ENCODE data around the gene SAV1. TPM values are rescaled to one million over a fixed set of nuclear protein-coding genes. Genes with fewer than 3 reads are reported as not detected.

Gene SAV1
- total and polyA plus RNA-seq, 2 of the 13 experiments (the other 11 are each of a cell fraction or from before 2014, with no cell fraction given), result 7.3 to 8.2 TPM

DNA sequence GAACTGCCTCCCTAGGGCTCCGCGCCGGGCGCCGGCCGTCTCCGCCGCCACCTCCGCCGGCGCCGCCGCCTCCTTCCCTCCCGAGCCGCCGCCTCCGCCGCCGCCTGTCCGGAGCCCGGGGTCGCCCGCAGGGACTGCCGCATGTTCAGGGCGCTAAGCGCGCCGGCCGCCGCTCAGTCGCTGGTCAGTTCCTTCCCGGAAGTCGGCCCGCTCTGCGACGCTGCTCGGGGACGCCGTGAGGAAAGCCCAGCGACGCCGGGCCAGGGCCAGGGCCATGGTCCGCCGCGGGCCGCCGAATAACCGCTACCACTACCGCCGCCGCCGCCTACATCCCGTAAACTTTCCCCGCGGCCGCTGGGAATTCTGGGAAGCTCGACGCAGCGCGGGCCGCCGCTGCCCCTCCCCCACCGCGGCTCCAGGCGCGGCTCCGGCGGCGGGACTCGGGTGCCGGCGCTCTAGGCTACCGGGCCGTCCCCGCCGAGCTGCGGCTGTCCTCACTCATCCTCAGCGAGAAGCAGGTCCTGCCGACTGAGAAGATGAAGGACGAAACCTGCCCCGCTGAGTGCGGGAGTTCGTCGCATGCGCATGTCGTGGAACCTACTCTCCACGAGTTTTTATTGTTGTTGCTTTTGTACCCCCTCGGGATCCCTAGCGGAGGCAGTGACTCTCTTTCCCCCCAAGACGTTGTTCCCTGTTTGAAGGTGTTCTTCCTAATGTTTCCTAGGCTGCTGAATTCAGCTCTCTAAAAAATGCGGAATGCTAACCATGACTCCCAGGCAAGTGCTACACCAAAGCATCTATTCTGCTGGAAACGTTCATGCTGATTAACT is at the start of gene SAV1 (continued):
- TF ChIP-seq, protein P1, sequence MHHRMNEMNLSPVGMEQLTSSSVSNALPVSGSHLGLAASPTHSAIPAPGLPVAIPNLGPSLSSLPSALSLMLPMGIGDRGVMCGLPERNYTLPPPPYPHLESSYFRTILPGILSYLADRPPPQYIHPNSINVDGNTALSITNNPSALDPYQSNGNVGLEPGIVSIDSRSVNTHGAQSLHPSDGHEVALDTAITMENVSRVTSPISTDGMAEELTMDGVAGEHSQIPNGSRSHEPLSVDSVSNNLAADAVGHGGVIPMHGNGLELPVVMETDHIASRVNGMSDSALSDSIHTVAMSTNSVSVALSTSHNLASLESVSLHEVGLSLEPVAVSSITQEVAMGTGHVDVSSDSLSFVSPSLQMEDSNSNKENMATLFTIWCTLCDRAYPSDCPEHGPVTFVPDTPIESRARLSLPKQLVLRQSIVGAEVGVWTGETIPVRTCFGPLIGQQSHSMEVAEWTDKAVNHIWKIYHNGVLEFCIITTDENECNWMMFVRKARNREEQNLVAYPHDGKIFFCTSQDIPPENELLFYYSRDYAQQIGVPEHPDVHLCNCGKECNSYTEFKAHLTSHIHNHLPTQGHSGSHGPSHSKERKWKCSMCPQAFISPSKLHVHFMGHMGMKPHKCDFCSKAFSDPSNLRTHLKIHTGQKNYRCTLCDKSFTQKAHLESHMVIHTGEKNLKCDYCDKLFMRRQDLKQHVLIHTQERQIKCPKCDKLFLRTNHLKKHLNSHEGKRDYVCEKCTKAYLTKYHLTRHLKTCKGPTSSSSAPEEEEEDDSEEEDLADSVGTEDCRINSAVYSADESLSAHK (CRISPR knock-in tag; IDR thresholded peaks at IDR 0.05; ENCODE audit: borderline replicate concordance), result no peak
- TF ChIP-seq, protein P2, sequence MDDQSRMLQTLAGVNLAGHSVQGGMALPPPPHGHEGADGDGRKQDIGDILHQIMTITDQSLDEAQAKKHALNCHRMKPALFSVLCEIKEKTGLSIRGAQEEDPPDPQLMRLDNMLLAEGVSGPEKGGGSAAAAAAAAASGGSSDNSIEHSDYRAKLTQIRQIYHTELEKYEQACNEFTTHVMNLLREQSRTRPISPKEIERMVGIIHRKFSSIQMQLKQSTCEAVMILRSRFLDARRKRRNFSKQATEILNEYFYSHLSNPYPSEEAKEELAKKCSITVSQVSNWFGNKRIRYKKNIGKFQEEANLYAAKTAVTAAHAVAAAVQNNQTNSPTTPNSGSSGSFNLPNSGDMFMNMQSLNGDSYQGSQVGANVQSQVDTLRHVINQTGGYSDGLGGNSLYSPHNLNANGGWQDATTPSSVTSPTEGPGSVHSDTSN (CRISPR knock-in tag; IDR thresholded peaks at IDR 0.05; ENCODE audit: borderline replicate concordance), result no peak
- peak; percentile 61; the same call in 1 of the 2 replicates for TF ChIP-seq KAT7 (CRISPR knock-in tag; IDR thresholded peaks at IDR 0.05; ENCODE audit: borderline replicate concordance)
- TF ChIP-seq KDM6A (CRISPR knock-in tag; IDR thresholded peaks at IDR 0.05; ENCODE audit: low read depth), result no peak
- TF ChIP-seq, protein P3, sequence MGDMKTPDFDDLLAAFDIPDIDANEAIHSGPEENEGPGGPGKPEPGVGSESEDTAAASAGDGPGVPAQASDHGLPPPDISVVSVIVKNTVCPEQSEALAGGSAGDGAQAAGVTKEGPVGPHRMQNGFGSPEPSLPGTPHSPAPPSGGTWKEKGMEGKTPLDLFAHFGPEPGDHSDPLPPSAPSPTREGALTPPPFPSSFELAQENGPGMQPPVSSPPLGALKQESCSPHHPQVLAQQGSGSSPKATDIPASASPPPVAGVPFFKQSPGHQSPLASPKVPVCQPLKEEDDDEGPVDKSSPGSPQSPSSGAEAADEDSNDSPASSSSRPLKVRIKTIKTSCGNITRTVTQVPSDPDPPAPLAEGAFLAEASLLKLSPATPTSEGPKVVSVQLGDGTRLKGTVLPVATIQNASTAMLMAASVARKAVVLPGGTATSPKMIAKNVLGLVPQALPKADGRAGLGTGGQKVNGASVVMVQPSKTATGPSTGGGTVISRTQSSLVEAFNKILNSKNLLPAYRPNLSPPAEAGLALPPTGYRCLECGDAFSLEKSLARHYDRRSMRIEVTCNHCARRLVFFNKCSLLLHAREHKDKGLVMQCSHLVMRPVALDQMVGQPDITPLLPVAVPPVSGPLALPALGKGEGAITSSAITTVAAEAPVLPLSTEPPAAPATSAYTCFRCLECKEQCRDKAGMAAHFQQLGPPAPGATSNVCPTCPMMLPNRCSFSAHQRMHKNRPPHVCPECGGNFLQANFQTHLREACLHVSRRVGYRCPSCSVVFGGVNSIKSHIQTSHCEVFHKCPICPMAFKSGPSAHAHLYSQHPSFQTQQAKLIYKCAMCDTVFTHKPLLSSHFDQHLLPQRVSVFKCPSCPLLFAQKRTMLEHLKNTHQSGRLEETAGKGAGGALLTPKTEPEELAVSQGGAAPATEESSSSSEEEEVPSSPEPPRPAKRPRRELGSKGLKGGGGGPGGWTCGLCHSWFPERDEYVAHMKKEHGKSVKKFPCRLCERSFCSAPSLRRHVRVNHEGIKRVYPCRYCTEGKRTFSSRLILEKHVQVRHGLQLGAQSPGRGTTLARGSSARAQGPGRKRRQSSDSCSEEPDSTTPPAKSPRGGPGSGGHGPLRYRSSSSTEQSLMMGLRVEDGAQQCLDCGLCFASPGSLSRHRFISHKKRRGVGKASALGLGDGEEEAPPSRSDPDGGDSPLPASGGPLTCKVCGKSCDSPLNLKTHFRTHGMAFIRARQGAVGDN (CRISPR knock-in tag; IDR thresholded peaks at IDR 0.05), result peak; percentile 95
- TF ChIP-seq ELF1 (CRISPR knock-in tag; IDR thresholded peaks at IDR 0.05), result no peak; the same call in 1 of the 2 replicates
- TF ChIP-seq HOXA3 (CRISPR knock-in tag; IDR thresholded peaks at IDR 0.05), result peak; percentile 84
- TF ChIP-seq, protein P4, sequence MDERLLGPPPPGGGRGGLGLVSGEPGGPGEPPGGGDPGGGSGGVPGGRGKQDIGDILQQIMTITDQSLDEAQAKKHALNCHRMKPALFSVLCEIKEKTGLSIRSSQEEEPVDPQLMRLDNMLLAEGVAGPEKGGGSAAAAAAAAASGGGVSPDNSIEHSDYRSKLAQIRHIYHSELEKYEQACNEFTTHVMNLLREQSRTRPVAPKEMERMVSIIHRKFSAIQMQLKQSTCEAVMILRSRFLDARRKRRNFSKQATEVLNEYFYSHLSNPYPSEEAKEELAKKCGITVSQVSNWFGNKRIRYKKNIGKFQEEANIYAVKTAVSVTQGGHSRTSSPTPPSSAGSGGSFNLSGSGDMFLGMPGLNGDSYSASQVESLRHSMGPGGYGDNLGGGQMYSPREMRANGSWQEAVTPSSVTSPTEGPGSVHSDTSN (CRISPR knock-in tag; IDR thresholded peaks at IDR 0.05), result no peak
- TF ChIP-seq, protein P5, sequence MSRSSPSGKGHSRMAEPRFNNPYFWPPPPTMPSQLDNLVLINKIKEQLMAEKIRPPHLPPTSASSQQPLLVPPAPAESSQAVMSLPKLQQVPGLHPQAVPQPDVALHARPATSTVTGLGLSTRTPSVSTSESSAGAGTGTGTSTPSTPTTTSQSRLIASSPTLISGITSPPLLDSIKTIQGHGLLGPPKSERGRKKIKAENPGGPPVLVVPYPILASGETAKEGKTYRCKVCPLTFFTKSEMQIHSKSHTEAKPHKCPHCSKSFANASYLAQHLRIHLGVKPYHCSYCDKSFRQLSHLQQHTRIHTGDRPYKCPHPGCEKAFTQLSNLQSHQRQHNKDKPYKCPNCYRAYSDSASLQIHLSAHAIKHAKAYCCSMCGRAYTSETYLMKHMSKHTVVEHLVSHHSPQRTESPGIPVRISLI (CRISPR knock-in tag; IDR thresholded peaks at IDR 0.05; ENCODE audit: borderline replicate concordance), result peak; percentile 57; the same call in 1 of the 2 replicates
- TF ChIP-seq, protein P6, sequence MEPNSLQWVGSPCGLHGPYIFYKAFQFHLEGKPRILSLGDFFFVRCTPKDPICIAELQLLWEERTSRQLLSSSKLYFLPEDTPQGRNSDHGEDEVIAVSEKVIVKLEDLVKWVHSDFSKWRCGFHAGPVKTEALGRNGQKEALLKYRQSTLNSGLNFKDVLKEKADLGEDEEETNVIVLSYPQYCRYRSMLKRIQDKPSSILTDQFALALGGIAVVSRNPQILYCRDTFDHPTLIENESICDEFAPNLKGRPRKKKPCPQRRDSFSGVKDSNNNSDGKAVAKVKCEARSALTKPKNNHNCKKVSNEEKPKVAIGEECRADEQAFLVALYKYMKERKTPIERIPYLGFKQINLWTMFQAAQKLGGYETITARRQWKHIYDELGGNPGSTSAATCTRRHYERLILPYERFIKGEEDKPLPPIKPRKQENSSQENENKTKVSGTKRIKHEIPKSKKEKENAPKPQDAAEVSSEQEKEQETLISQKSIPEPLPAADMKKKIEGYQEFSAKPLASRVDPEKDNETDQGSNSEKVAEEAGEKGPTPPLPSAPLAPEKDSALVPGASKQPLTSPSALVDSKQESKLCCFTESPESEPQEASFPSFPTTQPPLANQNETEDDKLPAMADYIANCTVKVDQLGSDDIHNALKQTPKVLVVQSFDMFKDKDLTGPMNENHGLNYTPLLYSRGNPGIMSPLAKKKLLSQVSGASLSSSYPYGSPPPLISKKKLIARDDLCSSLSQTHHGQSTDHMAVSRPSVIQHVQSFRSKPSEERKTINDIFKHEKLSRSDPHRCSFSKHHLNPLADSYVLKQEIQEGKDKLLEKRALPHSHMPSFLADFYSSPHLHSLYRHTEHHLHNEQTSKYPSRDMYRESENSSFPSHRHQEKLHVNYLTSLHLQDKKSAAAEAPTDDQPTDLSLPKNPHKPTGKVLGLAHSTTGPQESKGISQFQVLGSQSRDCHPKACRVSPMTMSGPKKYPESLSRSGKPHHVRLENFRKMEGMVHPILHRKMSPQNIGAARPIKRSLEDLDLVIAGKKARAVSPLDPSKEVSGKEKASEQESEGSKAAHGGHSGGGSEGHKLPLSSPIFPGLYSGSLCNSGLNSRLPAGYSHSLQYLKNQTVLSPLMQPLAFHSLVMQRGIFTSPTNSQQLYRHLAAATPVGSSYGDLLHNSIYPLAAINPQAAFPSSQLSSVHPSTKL (CRISPR knock-in tag; IDR thresholded peaks at IDR 0.05), result peak; percentile 71; the same call in 1 of the 2 replicates
- TF ChIP-seq ZNF556 (CRISPR knock-in tag; IDR thresholded peaks at IDR 0.05; ENCODE audit: borderline replicate concordance), result peak; percentile 76; the same call in 1 of the 2 replicates
